HEK293 (cell line): Measurements from ENCODE around the gene CACNA1D.

Experiments used
- CTCF ChIA-PET: fragments of 350-600 bp; formaldehyde crosslinking; extraction: SDS; loops from one replicate; lab custom pipeline; 2021; ENCODE audit warnings: antibody characterized with exemption; lab: Yijun Ruan, JAX
- POLR2A ChIA-PET: fragments of 300-600 bp; formaldehyde crosslinking; extraction: SDS; loops from one replicate; lab custom pipeline; 2020; ENCODE audit warnings: antibody characterized with exemption, inconsistent platforms; lab: Yijun Ruan, JAX
- H3K27ac ChIP-seq: fragments of 200-500 bp; sonication (Bioruptor generic); 2 replicates; pipeline ENCODE4 v1.5.1; 2014; ENCODE audit warnings: low read depth, low read length, control low read depth, inconsistent platforms; ENCODE audit errors: extremely low read depth
- H3K36me3 ChIP-seq, 2 experiments: fragments of 200-500 bp in 1 of 2; sonication (Bioruptor generic) in 1 of 2; 1 replicate in 1 of 2; 2 replicates in 1 of 2; pipeline ENCODE4 v1.5.1; 2014 to 2017; ENCODE audit warnings: inconsistent platforms in 2 of 2, low read length in 2 of 2; ENCODE audit not compliant: control insufficient read depth in 2 of 2, insufficient read depth in 1 of 2
- H3K4me1 ChIP-seq: fragments of 200-500 bp; sonication (Bioruptor generic); 2 replicates; pipeline ENCODE4 v1.5.1; 2014; ENCODE audit warnings: mild to moderate bottlenecking, low read length, inconsistent platforms; ENCODE audit not compliant: control insufficient read depth, insufficient read depth
- H3K4me3 ChIP-seq: 2 replicates; pipeline ENCODE4 v1.5.1; 2011; ENCODE audit warnings: low read depth, mild to moderate bottlenecking, control low read depth, low read length, moderate library complexity
- H3K9me3 ChIP-seq: fragments of 200-500 bp; sonication (Bioruptor generic); 2 replicates; pipeline ENCODE4 v1.5.1; 2014; ENCODE audit warnings: low read depth, low read length, inconsistent platforms; ENCODE audit not compliant: control insufficient read depth, insufficient read depth
- HOXC10 ChIP-seq: sonication (generic); formaldehyde crosslinking; IDR thresholded peaks from 2 replicates; pipeline ENCODE4 v1.8.1; 2023; ENCODE audit warnings: mild to moderate bottlenecking, missing genetic modification reagents
- KLF8 ChIP-seq: fragments of 450-650 bp; formaldehyde crosslinking; IDR thresholded peaks from 2 replicates; pipeline ENCODE4 v1.5.1; 2016; ENCODE audit warnings: missing biosample characterization, missing genetic modification characterization
- KLF9 ChIP-seq: fragments of 450-650 bp; formaldehyde crosslinking; IDR thresholded peaks from 2 replicates; pipeline ENCODE4 v1.5.1; 2016; ENCODE audit warnings: missing biosample characterization, missing genetic modification characterization, low read depth
- MYNN ChIP-seq: fragments of 450-650 bp; formaldehyde crosslinking; IDR thresholded peaks from 2 replicates; pipeline ENCODE4 v1.5.1; 2016; ENCODE audit warnings: missing biosample characterization, missing genetic modification characterization, borderline replicate concordance
- MZF1 ChIP-seq: fragments of 450-650 bp; formaldehyde crosslinking; IDR thresholded peaks from 2 replicates; pipeline ENCODE4 v1.5.1; 2017; ENCODE audit warnings: missing biosample characterization, missing genetic modification characterization, borderline replicate concordance
- PRDM6 ChIP-seq: fragments of 450-650 bp; formaldehyde crosslinking; IDR thresholded peaks from 2 replicates; pipeline ENCODE4 v1.5.1; 2017; ENCODE audit warnings: missing biosample characterization, missing genetic modification characterization
- ZIC2 ChIP-seq: fragments of 450-650 bp; formaldehyde crosslinking; IDR thresholded peaks from 2 replicates; pipeline ENCODE4 v1.5.1; 2016; ENCODE audit warnings: missing biosample characterization, missing genetic modification characterization
- ZNF488 ChIP-seq: fragments of 450-650 bp; formaldehyde crosslinking; IDR thresholded peaks from 2 replicates; pipeline ENCODE4 v1.5.1; 2016; ENCODE audit warnings: missing biosample characterization, missing genetic modification characterization
- ZNF596 ChIP-seq: fragments of 450-650 bp; IDR thresholded peaks from 2 replicates; pipeline ENCODE4 v1.5.0; 2018; ENCODE audit warnings: missing biosample characterization, mild to moderate bottlenecking, missing genetic modification characterization, moderate library complexity
- ZNF623 ChIP-seq: fragments of 450-650 bp; formaldehyde crosslinking; IDR thresholded peaks from 2 replicates; pipeline ENCODE4 v1.5.1; 2016; ENCODE audit warnings: missing biosample characterization, missing genetic modification characterization
- ZNF664 ChIP-seq: fragments of 450-650 bp; formaldehyde crosslinking; IDR thresholded peaks from 2 replicates; pipeline ENCODE4 v1.5.1; 2016; ENCODE audit warnings: missing biosample characterization, missing genetic modification characterization
- ZNF776 ChIP-seq: fragments of 450-650 bp; formaldehyde crosslinking; IDR thresholded peaks from 2 replicates; pipeline ENCODE4 v1.5.0; 2017; ENCODE audit warnings: missing biosample characterization, missing genetic modification characterization, borderline replicate concordance
- TF ChIP-seq, protein P1 (sequence below): fragments of 450-650 bp; formaldehyde crosslinking; IDR thresholded peaks from 2 replicates; pipeline ENCODE4 v1.5.1; 2016; ENCODE audit warnings: missing biosample characterization, missing genetic modification characterization
- TF ChIP-seq, protein P2 (sequence below): fragments of 450-650 bp; formaldehyde crosslinking; IDR thresholded peaks from 2 replicates; pipeline ENCODE4 v1.5.1; 2016; ENCODE audit warnings: missing biosample characterization, missing genetic modification characterization, low read depth
- TF ChIP-seq, protein P3 (sequence below): fragments of 450-650 bp; IDR thresholded peaks from 2 replicates; pipeline ENCODE4 v1.5.1; 2018; ENCODE audit warnings: missing biosample characterization, mild to moderate bottlenecking, missing genetic modification characterization
- TF ChIP-seq, protein P4 (sequence below): IDR thresholded peaks from 2 replicates; pipeline ENCODE4 v1.6.1; 2011; ENCODE audit warnings: mild to moderate bottlenecking, low read depth, low read length, borderline replicate concordance
- TF ChIP-seq, protein P5 (sequence below): fragments of 450-650 bp; formaldehyde crosslinking; IDR thresholded peaks from 2 replicates; pipeline ENCODE4 v1.5.0; 2017; ENCODE audit warnings: missing biosample characterization, missing genetic modification characterization, borderline replicate concordance

CACNA1D gene

DNA sequence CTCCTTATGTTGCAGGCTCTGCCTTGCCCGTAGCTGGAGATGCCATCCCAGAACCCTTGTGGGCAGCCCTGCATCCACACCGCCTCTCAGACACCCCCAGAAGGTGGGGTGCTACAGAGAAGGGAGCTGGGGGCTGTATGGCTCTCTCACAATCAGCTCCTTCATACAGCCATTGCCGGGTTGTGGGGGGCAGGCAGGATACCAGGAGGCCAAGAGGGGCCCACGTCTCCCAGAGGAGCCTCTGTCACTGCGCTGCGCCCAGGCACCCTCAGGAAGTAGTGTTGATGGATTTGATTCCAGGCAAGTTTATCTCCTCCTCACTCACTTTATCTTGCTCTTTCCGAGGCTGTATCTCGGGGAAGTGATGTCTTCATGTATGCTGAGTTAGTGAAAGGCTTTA is 180.2 kb downstream of the CACNA1D start:
- ChIA-PET CTCF (no interaction called here), POLR2A (no interaction called here)
- Histone ChIP-seq H3K4me3 (no peak overlapping the region), H3K4me1 (no peaks in the 10 kb centered on the region), H3K27ac (no peak overlapping the region), H3K9me3 (no peaks in the 10 kb centered on the region), H3K36me3 (no peaks in the 10 kb centered on the region)
- TF ChIP-seq ZNF623 (tag by site-specific recombination) (no peak), KLF8 (no peak), ZIC2 (tag by site-specific recombination) (no peak), ZNF776 (tag by site-specific recombination) (no peak), ZNF488 (tag by site-specific recombination) (no peak), KLF9 (tag by site-specific recombination) (no peak), ZNF596 (no peak), PRDM6 (tag by site-specific recombination) (no peak), MZF1 (tag by site-specific recombination) (no peak), MYNN (no peak), ZNF664 (tag by site-specific recombination) (no peak), HOXC10 (CRISPR knock-in tag) (no peak)
- TF ChIP-seq, protein P1, sequence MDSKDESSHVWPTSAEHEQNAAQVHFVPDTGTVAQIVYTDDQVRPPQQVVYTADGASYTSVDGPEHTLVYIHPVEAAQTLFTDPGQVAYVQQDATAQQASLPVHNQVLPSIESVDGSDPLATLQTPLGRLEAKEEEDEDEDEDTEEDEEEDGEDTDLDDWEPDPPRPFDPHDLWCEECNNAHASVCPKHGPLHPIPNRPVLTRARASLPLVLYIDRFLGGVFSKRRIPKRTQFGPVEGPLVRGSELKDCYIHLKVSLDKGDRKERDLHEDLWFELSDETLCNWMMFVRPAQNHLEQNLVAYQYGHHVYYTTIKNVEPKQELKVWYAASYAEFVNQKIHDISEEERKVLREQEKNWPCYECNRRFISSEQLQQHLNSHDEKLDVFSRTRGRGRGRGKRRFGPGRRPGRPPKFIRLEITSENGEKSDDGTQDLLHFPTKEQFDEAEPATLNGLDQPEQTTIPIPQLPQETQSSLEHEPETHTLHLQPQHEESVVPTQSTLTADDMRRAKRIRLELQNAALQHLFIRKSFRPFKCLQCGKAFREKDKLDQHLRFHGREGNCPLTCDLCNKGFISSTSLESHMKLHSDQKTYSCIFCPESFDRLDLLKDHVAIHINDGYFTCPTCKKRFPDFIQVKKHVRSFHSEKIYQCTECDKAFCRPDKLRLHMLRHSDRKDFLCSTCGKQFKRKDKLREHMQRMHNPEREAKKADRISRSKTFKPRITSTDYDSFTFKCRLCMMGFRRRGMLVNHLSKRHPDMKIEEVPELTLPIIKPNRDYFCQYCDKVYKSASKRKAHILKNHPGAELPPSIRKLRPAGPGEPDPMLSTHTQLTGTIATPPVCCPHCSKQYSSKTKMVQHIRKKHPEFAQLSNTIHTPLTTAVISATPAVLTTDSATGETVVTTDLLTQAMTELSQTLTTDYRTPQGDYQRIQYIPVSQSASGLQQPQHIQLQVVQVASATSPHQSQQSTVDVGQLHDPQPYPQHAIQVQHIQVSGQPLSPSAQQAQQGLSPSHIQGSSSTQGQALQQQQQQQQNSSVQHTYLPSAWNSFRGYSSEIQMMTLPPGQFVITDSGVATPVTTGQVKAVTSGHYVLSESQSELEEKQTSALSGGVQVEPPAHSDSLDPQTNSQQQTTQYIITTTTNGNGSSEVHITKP (tag by site-specific recombination): no peak
- TF ChIP-seq, protein P2, sequence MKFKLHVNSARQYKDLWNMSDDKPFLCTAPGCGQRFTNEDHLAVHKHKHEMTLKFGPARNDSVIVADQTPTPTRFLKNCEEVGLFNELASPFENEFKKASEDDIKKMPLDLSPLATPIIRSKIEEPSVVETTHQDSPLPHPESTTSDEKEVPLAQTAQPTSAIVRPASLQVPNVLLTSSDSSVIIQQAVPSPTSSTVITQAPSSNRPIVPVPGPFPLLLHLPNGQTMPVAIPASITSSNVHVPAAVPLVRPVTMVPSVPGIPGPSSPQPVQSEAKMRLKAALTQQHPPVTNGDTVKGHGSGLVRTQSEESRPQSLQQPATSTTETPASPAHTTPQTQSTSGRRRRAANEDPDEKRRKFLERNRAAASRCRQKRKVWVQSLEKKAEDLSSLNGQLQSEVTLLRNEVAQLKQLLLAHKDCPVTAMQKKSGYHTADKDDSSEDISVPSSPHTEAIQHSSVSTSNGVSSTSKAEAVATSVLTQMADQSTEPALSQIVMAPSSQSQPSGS (tag by site-specific recombination): no peak
- TF ChIP-seq, protein P3, sequence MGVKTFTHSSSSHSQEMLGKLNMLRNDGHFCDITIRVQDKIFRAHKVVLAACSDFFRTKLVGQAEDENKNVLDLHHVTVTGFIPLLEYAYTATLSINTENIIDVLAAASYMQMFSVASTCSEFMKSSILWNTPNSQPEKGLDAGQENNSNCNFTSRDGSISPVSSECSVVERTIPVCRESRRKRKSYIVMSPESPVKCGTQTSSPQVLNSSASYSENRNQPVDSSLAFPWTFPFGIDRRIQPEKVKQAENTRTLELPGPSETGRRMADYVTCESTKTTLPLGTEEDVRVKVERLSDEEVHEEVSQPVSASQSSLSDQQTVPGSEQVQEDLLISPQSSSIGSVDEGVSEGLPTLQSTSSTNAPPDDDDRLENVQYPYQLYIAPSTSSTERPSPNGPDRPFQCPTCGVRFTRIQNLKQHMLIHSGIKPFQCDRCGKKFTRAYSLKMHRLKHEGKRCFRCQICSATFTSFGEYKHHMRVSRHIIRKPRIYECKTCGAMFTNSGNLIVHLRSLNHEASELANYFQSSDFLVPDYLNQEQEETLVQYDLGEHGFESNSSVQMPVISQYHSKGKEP (tag by site-specific recombination): no peak
- TF ChIP-seq, protein P4, sequence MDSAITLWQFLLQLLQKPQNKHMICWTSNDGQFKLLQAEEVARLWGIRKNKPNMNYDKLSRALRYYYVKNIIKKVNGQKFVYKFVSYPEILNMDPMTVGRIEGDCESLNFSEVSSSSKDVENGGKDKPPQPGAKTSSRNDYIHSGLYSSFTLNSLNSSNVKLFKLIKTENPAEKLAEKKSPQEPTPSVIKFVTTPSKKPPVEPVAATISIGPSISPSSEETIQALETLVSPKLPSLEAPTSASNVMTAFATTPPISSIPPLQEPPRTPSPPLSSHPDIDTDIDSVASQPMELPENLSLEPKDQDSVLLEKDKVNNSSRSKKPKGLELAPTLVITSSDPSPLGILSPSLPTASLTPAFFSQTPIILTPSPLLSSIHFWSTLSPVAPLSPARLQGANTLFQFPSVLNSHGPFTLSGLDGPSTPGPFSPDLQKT: no peak
- TF ChIP-seq, protein P5, sequence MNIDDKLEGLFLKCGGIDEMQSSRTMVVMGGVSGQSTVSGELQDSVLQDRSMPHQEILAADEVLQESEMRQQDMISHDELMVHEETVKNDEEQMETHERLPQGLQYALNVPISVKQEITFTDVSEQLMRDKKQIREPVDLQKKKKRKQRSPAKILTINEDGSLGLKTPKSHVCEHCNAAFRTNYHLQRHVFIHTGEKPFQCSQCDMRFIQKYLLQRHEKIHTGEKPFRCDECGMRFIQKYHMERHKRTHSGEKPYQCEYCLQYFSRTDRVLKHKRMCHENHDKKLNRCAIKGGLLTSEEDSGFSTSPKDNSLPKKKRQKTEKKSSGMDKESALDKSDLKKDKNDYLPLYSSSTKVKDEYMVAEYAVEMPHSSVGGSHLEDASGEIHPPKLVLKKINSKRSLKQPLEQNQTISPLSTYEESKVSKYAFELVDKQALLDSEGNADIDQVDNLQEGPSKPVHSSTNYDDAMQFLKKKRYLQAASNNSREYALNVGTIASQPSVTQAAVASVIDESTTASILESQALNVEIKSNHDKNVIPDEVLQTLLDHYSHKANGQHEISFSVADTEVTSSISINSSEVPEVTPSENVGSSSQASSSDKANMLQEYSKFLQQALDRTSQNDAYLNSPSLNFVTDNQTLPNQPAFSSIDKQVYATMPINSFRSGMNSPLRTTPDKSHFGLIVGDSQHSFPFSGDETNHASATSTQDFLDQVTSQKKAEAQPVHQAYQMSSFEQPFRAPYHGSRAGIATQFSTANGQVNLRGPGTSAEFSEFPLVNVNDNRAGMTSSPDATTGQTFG (tag by site-specific recombination): no peak
